HL-60 (cell line): Measurements from ENCODE around the gene L3MBTL1.

Experiments
- DNase-seq, 2 experiments: peaks; one replicate each; pipeline ENCODE4 v3.0.0-alpha.2; 2010 to 2020; ENCODE audit warnings: low read depth in 1 of 2, low spot score in 1 of 2
- H3K27ac ChIP-seq: fragments of 250-450 bp; sonication (Bioruptor Pico); replicated peaks from 2 replicates; pipeline ENCODE4 v1.5.1; 2020; ENCODE audit warnings: mild to moderate bottlenecking, moderate library complexity
- H3K27me3 ChIP-seq: fragments of 250-450 bp; sonication (Bioruptor Pico); 2 replicates; pipeline ENCODE4 v1.5.1; 2021; ENCODE audit warnings: mild to moderate bottlenecking, moderate library complexity; ENCODE audit not compliant: insufficient read depth, poor library complexity, severe bottlenecking
- H3K4me3 ChIP-seq: replicated peaks from 2 replicates; pipeline ENCODE4 v1.5.1; 2011; ENCODE audit warnings: mild to moderate bottlenecking, control low read depth, low read length; ENCODE audit not compliant: insufficient read depth
- GABPA ChIP-seq: IDR thresholded peaks from 2 replicates; pipeline ENCODE4 v1.6.1; 2012; ENCODE audit warnings: low read depth
- POLR2AphosphoS5 ChIP-seq: IDR thresholded peaks from 2 replicates; pipeline ENCODE4 v1.6.1; 2012; ENCODE audit warnings: low read depth
- SPI1 ChIP-seq: IDR thresholded peaks from 2 replicates; pipeline ENCODE4 v1.6.1; 2012; ENCODE audit warnings: low read depth, mild to moderate bottlenecking, borderline replicate concordance
- long read RNA-seq: library from polyadenylated mRNA; unstranded; transcript quantifications from one replicate; pipeline ENCODE4 v2.0.0, GENCODE V29; 2020
- TF ChIP-seq, protein P1 (sequence below): IDR thresholded peaks from 2 replicates; pipeline ENCODE4 v1.6.1; 2012; ENCODE audit warnings: low read depth; ENCODE audit not compliant: insufficient replicate concordance
- TF ChIP-seq, protein P2 (sequence below): IDR thresholded peaks from one replicate; pipeline ENCODE4 v1.5.1; 2011; ENCODE audit warnings: low read length, control low read depth, inconsistent platforms; ENCODE audit not compliant: insufficient read depth

The L3MBTL1 gene
- long read RNA-seq, partial matches to known transcripts = 0 of 1 reads
- long read RNA-seq, other reads (novel, unspliced or antisense) = 1 of 1 reads

DNA sequence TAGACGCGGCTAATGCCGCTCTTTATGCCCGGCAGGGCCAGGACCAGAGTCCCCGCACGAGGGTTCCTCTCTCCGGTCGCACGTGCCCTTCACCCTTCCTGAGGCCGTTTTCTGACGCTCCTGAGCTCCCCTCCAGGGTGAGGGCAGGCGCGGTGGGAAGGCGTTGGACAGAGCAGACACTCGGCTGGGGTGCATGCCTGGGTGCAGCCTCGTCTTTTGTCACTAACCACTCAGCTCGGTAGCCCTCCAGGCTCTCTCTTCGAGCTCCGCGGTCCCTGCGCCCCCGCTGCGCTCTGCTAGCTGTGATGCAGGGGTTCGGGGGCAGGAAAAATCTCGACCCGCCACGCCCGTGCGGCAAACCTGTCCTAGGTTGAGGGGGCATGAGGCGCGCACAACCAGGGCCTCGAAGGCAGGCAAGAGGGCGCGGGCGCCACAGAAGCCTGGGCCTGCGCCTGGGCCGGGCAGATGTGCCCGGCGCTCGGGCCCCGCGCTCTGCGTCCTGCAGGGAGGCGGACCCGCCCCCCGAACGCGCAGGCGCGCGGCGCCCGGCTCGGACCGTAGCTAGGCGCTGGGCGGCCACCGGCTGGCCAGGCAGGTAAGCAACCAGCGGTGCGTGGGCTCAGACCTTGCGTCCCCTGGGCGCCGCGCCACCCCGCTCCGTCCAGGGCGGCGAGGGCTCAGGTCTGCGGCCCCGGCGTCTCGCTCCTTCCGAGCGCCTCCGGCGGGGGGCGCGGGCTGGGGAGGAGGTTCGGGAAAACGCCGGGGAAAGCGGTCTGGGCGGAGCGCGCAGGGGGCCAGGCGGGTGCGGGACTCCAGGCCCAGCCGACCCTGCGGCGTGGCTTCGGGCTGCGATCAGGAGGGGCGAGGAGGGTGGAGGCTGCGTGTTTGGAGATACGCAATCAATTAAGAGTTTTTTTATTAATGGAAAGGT is at the start of gene L3MBTL1:
TSS of gene L3MBTL1 (plus strand) at position 548 of the 931 bp plus-strand sequence. CDS start 5,807 bp downstream, outside the sequence.
- TF ChIP-seq, protein P1, sequence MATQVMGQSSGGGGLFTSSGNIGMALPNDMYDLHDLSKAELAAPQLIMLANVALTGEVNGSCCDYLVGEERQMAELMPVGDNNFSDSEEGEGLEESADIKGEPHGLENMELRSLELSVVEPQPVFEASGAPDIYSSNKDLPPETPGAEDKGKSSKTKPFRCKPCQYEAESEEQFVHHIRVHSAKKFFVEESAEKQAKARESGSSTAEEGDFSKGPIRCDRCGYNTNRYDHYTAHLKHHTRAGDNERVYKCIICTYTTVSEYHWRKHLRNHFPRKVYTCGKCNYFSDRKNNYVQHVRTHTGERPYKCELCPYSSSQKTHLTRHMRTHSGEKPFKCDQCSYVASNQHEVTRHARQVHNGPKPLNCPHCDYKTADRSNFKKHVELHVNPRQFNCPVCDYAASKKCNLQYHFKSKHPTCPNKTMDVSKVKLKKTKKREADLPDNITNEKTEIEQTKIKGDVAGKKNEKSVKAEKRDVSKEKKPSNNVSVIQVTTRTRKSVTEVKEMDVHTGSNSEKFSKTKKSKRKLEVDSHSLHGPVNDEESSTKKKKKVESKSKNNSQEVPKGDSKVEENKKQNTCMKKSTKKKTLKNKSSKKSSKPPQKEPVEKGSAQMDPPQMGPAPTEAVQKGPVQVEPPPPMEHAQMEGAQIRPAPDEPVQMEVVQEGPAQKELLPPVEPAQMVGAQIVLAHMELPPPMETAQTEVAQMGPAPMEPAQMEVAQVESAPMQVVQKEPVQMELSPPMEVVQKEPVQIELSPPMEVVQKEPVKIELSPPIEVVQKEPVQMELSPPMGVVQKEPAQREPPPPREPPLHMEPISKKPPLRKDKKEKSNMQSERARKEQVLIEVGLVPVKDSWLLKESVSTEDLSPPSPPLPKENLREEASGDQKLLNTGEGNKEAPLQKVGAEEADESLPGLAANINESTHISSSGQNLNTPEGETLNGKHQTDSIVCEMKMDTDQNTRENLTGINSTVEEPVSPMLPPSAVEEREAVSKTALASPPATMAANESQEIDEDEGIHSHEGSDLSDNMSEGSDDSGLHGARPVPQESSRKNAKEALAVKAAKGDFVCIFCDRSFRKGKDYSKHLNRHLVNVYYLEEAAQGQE = no peak
- TF ChIP-seq SPI1 = no peak
- no peak for TF ChIP-seq POLR2AphosphoS5
- no peak for TF ChIP-seq GABPA
- TF ChIP-seq, protein P2, sequence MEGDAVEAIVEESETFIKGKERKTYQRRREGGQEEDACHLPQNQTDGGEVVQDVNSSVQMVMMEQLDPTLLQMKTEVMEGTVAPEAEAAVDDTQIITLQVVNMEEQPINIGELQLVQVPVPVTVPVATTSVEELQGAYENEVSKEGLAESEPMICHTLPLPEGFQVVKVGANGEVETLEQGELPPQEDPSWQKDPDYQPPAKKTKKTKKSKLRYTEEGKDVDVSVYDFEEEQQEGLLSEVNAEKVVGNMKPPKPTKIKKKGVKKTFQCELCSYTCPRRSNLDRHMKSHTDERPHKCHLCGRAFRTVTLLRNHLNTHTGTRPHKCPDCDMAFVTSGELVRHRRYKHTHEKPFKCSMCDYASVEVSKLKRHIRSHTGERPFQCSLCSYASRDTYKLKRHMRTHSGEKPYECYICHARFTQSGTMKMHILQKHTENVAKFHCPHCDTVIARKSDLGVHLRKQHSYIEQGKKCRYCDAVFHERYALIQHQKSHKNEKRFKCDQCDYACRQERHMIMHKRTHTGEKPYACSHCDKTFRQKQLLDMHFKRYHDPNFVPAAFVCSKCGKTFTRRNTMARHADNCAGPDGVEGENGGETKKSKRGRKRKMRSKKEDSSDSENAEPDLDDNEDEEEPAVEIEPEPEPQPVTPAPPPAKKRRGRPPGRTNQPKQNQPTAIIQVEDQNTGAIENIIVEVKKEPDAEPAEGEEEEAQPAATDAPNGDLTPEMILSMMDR = no peak
- H3K27me3 ChIP-seq = peaks cover 11% of the 10 kb centered on the region
- H3K4me3 ChIP-seq = peak within 1 kb of the TSS; percentile 56
- no peak within 1 kb of the TSS for H3K27ac ChIP-seq
- peak in 1 of 2 experiments; percentile 14 for DNase-seq

DNA sequence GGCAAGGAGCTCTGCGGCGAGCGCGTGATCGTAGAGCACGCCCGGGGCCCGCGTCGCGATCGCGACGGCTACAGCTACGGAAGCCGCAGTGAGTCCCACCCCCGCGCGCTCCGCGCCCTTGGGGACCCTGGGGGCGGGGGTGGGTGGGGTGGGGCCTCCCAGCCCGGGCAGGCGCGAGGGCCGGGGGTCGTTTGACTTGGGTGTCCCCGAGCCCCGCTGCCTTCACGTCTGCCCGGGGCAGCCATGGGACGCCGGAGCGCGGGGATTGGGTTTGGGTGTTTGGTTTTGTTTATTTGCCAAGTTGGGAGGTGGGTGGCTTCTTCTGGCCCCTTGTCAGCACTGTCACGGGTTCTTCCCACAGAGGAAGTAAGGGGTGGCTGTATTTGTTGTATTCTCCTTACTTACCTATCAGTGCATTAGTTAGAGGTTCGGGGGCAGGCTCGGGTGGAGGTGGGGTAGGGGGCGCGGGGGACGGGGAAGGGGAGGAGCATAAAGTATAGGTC is 49.0 kb upstream of the L3MBTL1 start:
- peak in 1 of 2 experiments; percentile 16 for DNase-seq
- Histone ChIP-seq H3K27ac (peak overlapping the region; percentile 99), H3K4me3 (peak overlapping the region; percentile 71), H3K27me3 (no peaks in the 10 kb centered on the region)
- TF ChIP-seq GABPA (no peak), SPI1 (no peak), POLR2AphosphoS5 (no peak)
- TF ChIP-seq, protein P1 = no peak
- TF ChIP-seq, protein P2 = no peak

DNA sequence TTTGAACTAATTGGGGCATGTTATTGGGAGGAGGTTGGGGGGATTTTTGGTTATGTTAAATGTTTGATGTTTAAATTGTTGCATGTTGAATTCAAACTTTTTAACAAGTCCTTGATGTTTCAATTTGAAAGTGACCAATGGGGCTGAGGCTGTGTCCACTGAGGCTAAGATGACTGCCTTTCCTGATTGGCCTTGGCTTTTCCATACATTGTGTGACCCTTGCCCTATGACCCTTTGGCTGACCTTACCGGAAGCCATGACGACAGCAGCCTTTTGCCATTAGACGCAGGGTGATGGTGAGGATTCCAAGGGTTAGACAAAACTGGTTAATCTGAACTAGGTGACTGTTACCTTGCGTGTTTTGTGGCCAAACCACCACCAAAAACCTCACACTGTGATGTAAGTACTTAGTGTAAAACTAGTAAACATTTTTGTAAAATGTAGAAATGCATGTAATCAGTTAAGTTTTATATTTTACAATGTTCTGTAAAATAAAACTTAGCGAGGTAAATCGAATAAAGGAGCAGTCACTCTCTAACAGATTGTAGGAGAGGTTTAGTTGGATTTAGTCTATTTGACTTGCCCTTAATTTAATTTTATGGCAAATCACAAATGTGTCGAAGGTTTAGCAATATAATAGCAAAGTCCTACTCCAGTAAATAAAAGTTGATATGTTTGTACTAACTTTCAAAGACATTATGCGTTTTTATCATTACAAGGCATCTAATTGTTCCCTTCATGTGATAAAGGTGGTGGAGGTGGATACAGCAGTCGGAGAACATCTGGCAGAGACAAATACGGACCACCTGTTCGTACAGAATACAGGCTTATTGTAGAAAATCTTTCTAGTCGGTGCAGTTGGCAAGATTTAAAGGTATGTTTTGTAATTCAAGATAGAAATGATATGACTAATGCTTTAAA is 48.2 kb upstream of the L3MBTL1 start:
- no peak for TF ChIP-seq SPI1
- TF ChIP-seq, protein P1 = no peak
- TF ChIP-seq, protein P2 = no peak
- no peak for TF ChIP-seq GABPA
- TF ChIP-seq POLR2AphosphoS5 = no peak
- H3K27me3 ChIP-seq = no peaks in the 10 kb centered on the region
- H3K4me3 ChIP-seq = peak overlapping the region; percentile 71
- peak in 1 of 2 experiments; percentile 19 for DNase-seq
- H3K27ac ChIP-seq = peak overlapping the region; percentile 45; the same call in 1 of the 2 replicates
